ENCODE measurements around the gene HMGN3. TPM values are rescaled to one million over a fixed set of nuclear protein-coding genes. Genes with fewer than 3 reads are reported as not detected.

The HMGN3 gene
- total RNA-seq, 1 donor from 2014 or later, result 51.0 TPM

GRCh38 chr6:79158856-79159516 is 75.5 kb downstream of the HMGN3 start:
- no peak overlapping the region for H3K27ac Mint-ChIP-seq
- H3K4me1 Mint-ChIP-seq (ENCODE audit: low read depth), result no peaks in the 10 kb centered on the region
- H3K9me3 Mint-ChIP-seq, result no peaks in the 10 kb centered on the region
- DNase-seq (ENCODE audit: low spot score), result no peak
- no peak overlapping the region for H3K4me3 Mint-ChIP-seq
- no peaks in the 10 kb centered on the region for H3K36me3 Mint-ChIP-seq (ENCODE audit: low read depth)
- intact Hi-C loops (cut with micrococcal nuclease), result no loop called here
- H3K27me3 Mint-ChIP-seq (ENCODE audit: insufficient read depth), result peaks cover 6% of the 10 kb centered on the region

- intact Hi-C loops (cut with micrococcal nuclease), result no loop called here
- DNase-seq (ENCODE audit: low spot score), result no peak
- H3K27ac Mint-ChIP-seq, result no peak overlapping the region
- H3K36me3 Mint-ChIP-seq (ENCODE audit: low read depth), result no peaks in the 10 kb centered on the region
- peaks cover 6% of the 10 kb centered on the region for H3K27me3 Mint-ChIP-seq (ENCODE audit: insufficient read depth)
- H3K9me3 Mint-ChIP-seq, result no peaks in the 10 kb centered on the region
- no peaks in the 10 kb centered on the region for H3K4me1 Mint-ChIP-seq (ENCODE audit: low read depth)
- no peak overlapping the region for H3K4me3 Mint-ChIP-seq
Observed at GRCh38 chr6:79157961-79158644, 76.4 kb downstream of the HMGN3 start.

GRCh38 chr6:79152269-79152737 is 82.2 kb downstream of the HMGN3 start:
- Mint-ChIP-seq H3K36me3 (ENCODE audit: low read depth) (no peaks in the 10 kb centered on the region), H3K4me1 (ENCODE audit: low read depth) (no peaks in the 10 kb centered on the region), H3K27me3 (ENCODE audit: insufficient read depth) (peaks cover 6% of the 10 kb centered on the region), H3K4me3 (no peak overlapping the region), H3K27ac (no peak overlapping the region), H3K9me3 (no peaks in the 10 kb centered on the region)
- intact Hi-C loops (cut with micrococcal nuclease), result no loop called here
- DNase-seq (ENCODE audit: low spot score), result no peak

Other genes starting within 250 kb of the HMGN3 start
- gene PHIP, start 156.4 kb downstream of the HMGN3 start, total RNA-seq, result 34.8 and 37.2 TPM in 2 replicates